Lung (tissue), 12 donors: Measurements from ENCODE around the gene AK9. TPM values are rescaled to one million over a fixed set of nuclear protein-coding genes. Genes with fewer than 3 reads are reported as not detected.

Experiments used
- ATAC-seq: fragments of 200-7000 bp; cut with Tn5 transposase; one replicate; pipeline ENCODE4 v1.9.1; 2020; ENCODE audit warnings: moderate number of reproducible peaks; ENCODE audit not compliant: insufficient read depth, low FRiP score
- DNase-seq, 3 donors: peaks; one replicate each; pipeline ENCODE4 v3.0.0-alpha.2; 2013 to 2017
- H3K27ac ChIP-seq, 2 donors: one replicate each; pipeline ENCODE4 v1.5.1; 2013; ENCODE audit warnings: mild to moderate bottlenecking in 2 of 2, moderate library complexity in 2 of 2, control low read depth in 1 of 2, inconsistent platforms in 1 of 2, low read depth in 1 of 2, low read length in 1 of 2
- H3K27me3 ChIP-seq, 3 donors: one replicate each; pipeline ENCODE4 v1.5.1; 2013; ENCODE audit warnings: low read length in 2 of 3; ENCODE audit not compliant: control insufficient read depth in 3 of 3, insufficient read depth in 3 of 3
- H3K36me3 ChIP-seq, 4 donors: one replicate each; pipeline ENCODE4 v1.5.1; 2013; ENCODE audit warnings: low read length in 4 of 4, mild to moderate bottlenecking in 1 of 4, moderate library complexity in 1 of 4; ENCODE audit not compliant: control insufficient read depth in 4 of 4, insufficient read depth in 4 of 4
- H3K4me1 ChIP-seq, 5 donors: one replicate each; pipeline ENCODE4 v1.5.1; 2013; ENCODE audit warnings: low read length in 5 of 5, mild to moderate bottlenecking in 2 of 5, moderate library complexity in 1 of 5; ENCODE audit not compliant: control insufficient read depth in 5 of 5, insufficient read depth in 5 of 5
- H3K4me3 ChIP-seq: one replicate; pipeline ENCODE4 v1.5.1; 2013; ENCODE audit warnings: mild to moderate bottlenecking, control low read depth, moderate library complexity
- H3K9ac ChIP-seq, 2 donors: one replicate each; pipeline ENCODE4 v1.5.1; 2013; ENCODE audit warnings: low read length in 2 of 2, control low read depth in 1 of 2; ENCODE audit not compliant: insufficient read depth in 1 of 2
- H3K9me3 ChIP-seq, 4 donors: one replicate each; pipeline ENCODE4 v1.5.1; 2013; ENCODE audit warnings: low read length in 3 of 4, mild to moderate bottlenecking in 1 of 4, moderate library complexity in 1 of 4; ENCODE audit not compliant: control insufficient read depth in 4 of 4, insufficient read depth in 3 of 4
- CTCF ChIP-seq: IDR thresholded peaks from 2 replicates; pipeline ENCODE4 v1.5.1; 2012; ENCODE audit warnings: mild to moderate bottlenecking; ENCODE audit errors: control extremely low read depth, extremely low read depth
- WGBS, 2 donors: extraction: QIAGEN DNeasy Blood & Tissue Kit; methylation state at CpG; one replicate each; pipeline ENCODE4 v1.1.7; 2013; 5-methylcytosine and 5-hydroxymethylcytosine counted together
- polyA plus RNA-seq, 2 donors: library from polyadenylated mRNA; stranded (reverse); fragments of 200-250 nt; gene quantifications; one replicate each; pipeline ENCODE4 v1.2.1, GENCODE V29; 2013
- total RNA-seq, 2 donors: library from RNA; depleted of rRNA in 1 of 2; stranded (reverse); fragments of >200 nt in 1 of 2; gene quantifications; one replicate each; pipeline ENCODE4 v1.2.1, GENCODE V29; 2014 to 2021
- donor health status: control.
- donor health status: control.
- donor health status: Bipolar disorder and iron deficiency.
- donor health status: healthy.
- donor health status: DM: yes; HTN: yes; CAD: no.

AK9 gene
- total and polyA plus RNA-seq, 4 donors = 4.1 to 26.3 (median 7.2) TPM

- no peak overlapping the region for H3K9ac ChIP-seq
- peaks cover 0 to 2% (median 0%) of the 10 kb centered on the region in 5 donors for H3K4me1 ChIP-seq
- no peak overlapping the region for H3K27ac ChIP-seq
- ATAC-seq (no peak), DNase-seq (no peak)
- 90 to 93% methylated on average over 1 of the region's 1 CpG for WGBS, 2 donors
- H3K27me3 ChIP-seq = no peaks in the 10 kb centered on the region
- no peak for TF ChIP-seq CTCF
- no peaks in the 10 kb centered on the region for H3K36me3 ChIP-seq
- H3K9me3 ChIP-seq = no peaks in the 10 kb centered on the region
- H3K4me3 ChIP-seq = no peak overlapping the region
Observed at GRCh38 chr6:109510358-109510757, 180.6 kb downstream of the AK9 start.

DNA sequence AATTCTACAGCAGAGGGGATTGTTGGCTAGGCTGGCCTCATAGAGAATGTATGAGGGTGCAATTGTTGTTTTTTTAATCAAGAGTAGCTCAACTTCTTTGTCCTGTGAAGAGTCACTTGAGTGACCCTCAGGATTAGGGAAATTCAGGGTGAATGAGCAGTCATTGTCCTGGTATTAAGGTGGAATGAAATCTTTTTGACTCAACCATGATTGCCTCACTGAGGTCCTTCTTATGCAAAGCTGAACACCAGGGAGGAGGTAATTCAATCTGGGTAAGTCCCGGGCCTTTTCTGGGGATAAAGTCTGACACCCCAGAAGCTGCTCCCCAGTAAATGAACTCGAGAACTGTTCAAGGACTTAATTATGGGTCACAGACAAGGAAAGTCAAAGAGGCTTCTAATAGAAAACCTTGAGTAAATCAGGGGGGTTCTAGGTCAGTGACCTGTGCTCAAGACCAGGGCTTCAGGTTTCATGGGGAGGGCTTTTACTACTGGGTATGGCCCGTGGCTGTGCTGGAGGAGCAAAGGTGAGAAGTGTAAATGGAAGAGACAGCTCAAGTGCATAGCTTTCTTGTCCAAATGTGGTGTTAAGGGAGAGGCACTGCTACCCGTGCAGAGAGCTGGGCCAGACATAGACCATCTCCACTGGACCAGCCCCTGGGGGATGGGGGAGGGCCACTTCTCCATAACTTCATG, 182.7 kb downstream of the AK9 start:
- WGBS, 2 donors = 64 to 78% methylated on average over 4 of the region's 4 CpGs

DNA sequence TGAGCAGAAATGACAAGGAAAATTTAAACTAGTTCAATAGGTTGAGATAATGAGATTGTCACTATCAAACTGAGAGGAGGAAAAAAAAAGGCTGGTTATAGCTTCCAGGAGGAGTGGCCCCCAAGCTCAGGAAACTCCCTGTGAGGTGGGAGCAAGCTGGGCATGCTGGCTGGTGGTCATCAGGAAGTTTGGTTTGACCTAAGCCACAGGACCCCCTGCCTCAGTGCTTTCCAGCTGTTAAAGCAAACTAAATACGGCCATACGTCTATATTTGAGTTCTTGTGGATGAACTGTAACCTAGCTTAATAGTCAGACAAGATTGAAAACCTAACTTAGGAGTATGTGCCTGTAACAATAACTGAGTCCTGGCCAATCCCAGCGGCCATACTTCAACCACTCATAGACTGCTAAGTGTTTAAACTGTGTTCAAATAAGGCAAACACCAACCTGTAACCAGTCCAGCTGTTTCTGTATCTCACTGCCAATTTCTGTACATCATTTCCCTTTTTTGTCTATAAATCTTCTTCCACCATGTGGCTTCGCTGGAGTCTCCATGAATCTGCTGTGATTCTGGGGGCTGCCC, 183.4 kb downstream of the AK9 start:
- WGBS, 2 donors = 51 to 60% methylated on average over 4 of the region's 4 CpGs

More for the DNA sequence above, 182.7 kb downstream of the AK9 start:
- H3K27ac ChIP-seq = no peak overlapping the region
- no peaks in the 10 kb centered on the region for H3K27me3 ChIP-seq
- H3K36me3 ChIP-seq = no peaks in the 10 kb centered on the region
- ATAC-seq (no peak), DNase-seq (no peak)
- no peak for TF ChIP-seq CTCF
- no peaks in the 10 kb centered on the region for H3K9me3 ChIP-seq
- H3K4me3 ChIP-seq = no peak overlapping the region
- peaks cover 0 to 2% (median 0%) of the 10 kb centered on the region in 5 donors for H3K4me1 ChIP-seq
- H3K9ac ChIP-seq = no peak overlapping the region

More for the DNA sequence above, 183.4 kb downstream of the AK9 start:
- H3K27ac ChIP-seq = no peak overlapping the region
- ATAC-seq (no peak), DNase-seq (peak in 2 of 3 donors; percentile 20 to 28)
- no peaks in the 10 kb centered on the region for H3K27me3 ChIP-seq
- H3K4me1 ChIP-seq = peaks cover 0 to 2% (median 0%) of the 10 kb centered on the region in 5 donors
- no peaks in the 10 kb centered on the region for H3K36me3 ChIP-seq
- H3K4me3 ChIP-seq = no peak overlapping the region
- H3K9ac ChIP-seq = no peak overlapping the region
- H3K9me3 ChIP-seq = no peaks in the 10 kb centered on the region
- no peak for TF ChIP-seq CTCF
